Natural killer cell (primary cell): ENCODE measurements around the gene GNPDA1. TPM values are rescaled to one million over a fixed set of nuclear protein-coding genes. Genes with fewer than 3 reads are reported as not detected.

Experiments
- ATAC-seq, 3 donors: fragments of 150-1000 bp in 2 of 3; fragments of 200-7000 bp in 1 of 3; cut with Tn5 transposase; 1 replicate in 1 of 3; 2 replicates in 2 of 3; pipeline ENCODE4 v1.10.0; 2021; ENCODE audit warnings: mild to moderate bottlenecking in 2 of 3, moderate library complexity in 2 of 3
- DNase-seq, 2 donors: peaks; one replicate each; pipeline versions ENCODE4 v3.0.0 to v3.0.0-alpha.2; 2013 to 2021; ENCODE audit warnings: mixed read lengths in 1 of 2
- H3K27ac ChIP-seq: one replicate; pipeline ENCODE4 v1.5.1; 2013; ENCODE audit warnings: mild to moderate bottlenecking, low read length
- H3K27me3 ChIP-seq: one replicate; pipeline ENCODE4 v1.6.1; 2013; ENCODE audit warnings: low read length; ENCODE audit not compliant: control insufficient read depth, insufficient read depth
- H3K36me3 ChIP-seq: one replicate; pipeline ENCODE4 v1.6.1; 2013; ENCODE audit warnings: low read length; ENCODE audit not compliant: control insufficient read depth, insufficient read depth
- H3K4me1 ChIP-seq: one replicate; pipeline ENCODE4 v1.6.1; 2013; ENCODE audit warnings: low read length; ENCODE audit not compliant: control insufficient read depth, insufficient read depth
- H3K4me3 ChIP-seq: one replicate; pipeline ENCODE4 v1.5.1; 2013; ENCODE audit warnings: low read length
- H3K9me3 ChIP-seq: one replicate; pipeline ENCODE4 v1.6.1; 2013; ENCODE audit warnings: low read length; ENCODE audit not compliant: control insufficient read depth, insufficient read depth
- H3K27ac Mint-ChIP-seq, 2 donors: one replicate each; pipeline ENCODE4 v1.8.0; 2022; ENCODE audit warnings: mild to moderate bottlenecking in 2 of 2, mixed read lengths in 2 of 2, moderate library complexity in 1 of 2
- H3K27me3 Mint-ChIP-seq, 2 donors: one replicate each; pipeline ENCODE4 v1.8.0; 2022; ENCODE audit warnings: low read depth in 2 of 2, mixed read lengths in 2 of 2
- H3K36me3 Mint-ChIP-seq: one replicate; pipeline ENCODE4 v1.8.0; 2022; ENCODE audit warnings: mixed read lengths
- H3K4me1 Mint-ChIP-seq, 2 donors: one replicate each; pipeline ENCODE4 v1.8.0; 2022; ENCODE audit warnings: mixed read lengths in 2 of 2
- H3K4me3 Mint-ChIP-seq: one replicate; pipeline ENCODE4 v1.8.0; 2022; ENCODE audit warnings: mild to moderate bottlenecking, moderate library complexity, mixed read lengths
- H3K9me3 Mint-ChIP-seq, 2 donors: one replicate each; pipeline ENCODE4 v1.8.0; 2022; ENCODE audit warnings: mixed read lengths in 2 of 2
- WGBS: methylation state at CpG from one replicate; pipeline ENCODE4 v1.1.7; 2013; ENCODE audit warnings: missing lambda C conversion rate; ENCODE audit not compliant: insufficient coverage; 5-methylcytosine and 5-hydroxymethylcytosine counted together
- intact Hi-C: fragments of 100-400 bp; cut with micrococcal nuclease; formaldehyde crosslinking; loops from one replicate; pipeline ENCODE4 v1.14.2; 2022
- total RNA-seq, 4 donors: library from RNA; stranded (reverse); fragments of 120-200 nt in 1 of 4; gene quantifications; one replicate each; pipeline versions ENCODE4 v1.2.3 to v1.2.4, GENCODE V29; 2013 to 2022
- TF ChIP-seq, protein P1 (sequence below): fragments of 200-600 bp; IDR thresholded peaks from one replicate; pipeline ENCODE4 v1.8.0; 2022; ENCODE audit warnings: antibody characterized with exemption

GNPDA1 gene
- total RNA-seq, 3 donors from 2014 or later (not counting 1 experiment from before 2014, with no cell fraction given), result 10.7 to 12.0 (median 11.2) TPM

- H3K27ac Mint-ChIP-seq, result peak overlapping the region in 1 of 2 donors; percentile 89
Observed at GRCh38 chr5:142011572-142012185, 1.1 kb downstream of the GNPDA1 start.

DNA sequence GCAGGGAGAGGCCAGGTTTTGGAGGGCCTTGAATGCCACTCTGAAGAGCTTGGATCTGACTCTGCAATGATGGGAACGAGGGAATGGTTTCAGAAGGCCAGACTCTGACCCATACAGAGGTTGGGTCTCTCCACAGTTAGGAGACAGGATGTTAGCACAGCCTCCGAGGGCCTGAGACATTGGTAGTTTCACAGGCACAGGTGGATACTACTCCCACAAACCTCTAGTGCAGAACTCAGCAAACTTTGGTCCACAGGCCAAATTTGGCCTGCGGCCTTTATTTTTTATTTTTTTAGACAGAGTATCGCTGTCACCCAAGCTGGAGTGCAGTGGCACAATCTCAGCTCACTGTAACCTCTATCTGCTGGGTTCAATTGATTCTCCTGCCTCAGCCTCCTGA, 2.9 kb downstream of the GNPDA1 start:
- Mint-ChIP-seq H3K9me3 (no peaks in the 10 kb centered on the region), H3K27me3 (no peaks in the 10 kb centered on the region), H3K4me1 (peaks cover 29 to 50% of the 10 kb centered on the region in 2 donors), H3K4me3 (no peak overlapping the region), H3K36me3 (peaks cover 7% of the 10 kb centered on the region), H3K27ac (no peak overlapping the region)
- no peak overlapping the region for H3K4me3 ChIP-seq
- H3K27ac ChIP-seq, result no peak overlapping the region
- peaks cover 16% of the 10 kb centered on the region for H3K36me3 ChIP-seq
- no peaks in the 10 kb centered on the region for H3K9me3 ChIP-seq
- TF ChIP-seq, protein P1, sequence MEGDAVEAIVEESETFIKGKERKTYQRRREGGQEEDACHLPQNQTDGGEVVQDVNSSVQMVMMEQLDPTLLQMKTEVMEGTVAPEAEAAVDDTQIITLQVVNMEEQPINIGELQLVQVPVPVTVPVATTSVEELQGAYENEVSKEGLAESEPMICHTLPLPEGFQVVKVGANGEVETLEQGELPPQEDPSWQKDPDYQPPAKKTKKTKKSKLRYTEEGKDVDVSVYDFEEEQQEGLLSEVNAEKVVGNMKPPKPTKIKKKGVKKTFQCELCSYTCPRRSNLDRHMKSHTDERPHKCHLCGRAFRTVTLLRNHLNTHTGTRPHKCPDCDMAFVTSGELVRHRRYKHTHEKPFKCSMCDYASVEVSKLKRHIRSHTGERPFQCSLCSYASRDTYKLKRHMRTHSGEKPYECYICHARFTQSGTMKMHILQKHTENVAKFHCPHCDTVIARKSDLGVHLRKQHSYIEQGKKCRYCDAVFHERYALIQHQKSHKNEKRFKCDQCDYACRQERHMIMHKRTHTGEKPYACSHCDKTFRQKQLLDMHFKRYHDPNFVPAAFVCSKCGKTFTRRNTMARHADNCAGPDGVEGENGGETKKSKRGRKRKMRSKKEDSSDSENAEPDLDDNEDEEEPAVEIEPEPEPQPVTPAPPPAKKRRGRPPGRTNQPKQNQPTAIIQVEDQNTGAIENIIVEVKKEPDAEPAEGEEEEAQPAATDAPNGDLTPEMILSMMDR, result no peak
- 93% methylated on average over 4 of the region's 4 CpGs for WGBS
- peaks cover 49% of the 10 kb centered on the region for H3K4me1 ChIP-seq
- DNase-seq (no peak), ATAC-seq (no peak)
- intact Hi-C loops, result loop anchor here (10.0 kb wide), 1 partner anchor 45 kb away; the partner anchor contains the start of gene RNF14
- H3K27me3 ChIP-seq, result no peaks in the 10 kb centered on the region

More at GRCh38 chr5:142011572-142012185, 1.1 kb downstream of the GNPDA1 start:
- no peak for ATAC-seq
- Histone ChIP-seq H3K4me1 (peaks cover 53% of the 10 kb centered on the region), H3K27ac (no peak overlapping the region), H3K9me3 (no peaks in the 10 kb centered on the region), H3K36me3 (peaks cover 3% of the 10 kb centered on the region), H3K27me3 (no peaks in the 10 kb centered on the region), H3K4me3 (peak overlapping the region; percentile 78)
- peak overlapping the region; percentile 75 for H3K4me3 Mint-ChIP-seq
- no peak for DNase-seq
- no peaks in the 10 kb centered on the region for H3K27me3 Mint-ChIP-seq
- H3K4me1 Mint-ChIP-seq, result peaks cover 40 to 63% of the 10 kb centered on the region in 2 donors
- H3K9me3 Mint-ChIP-seq, result no peaks in the 10 kb centered on the region
- H3K36me3 Mint-ChIP-seq, result no peaks in the 10 kb centered on the region
- intact Hi-C loops, result loop anchor here (10.0 kb wide), 1 partner anchor 47 kb away; the partner anchor contains the start of gene RNF14
- 97% methylated on average over 8 of the region's 9 CpGs for WGBS
- TF ChIP-seq, protein P1, result no peak

GRCh38 chr5:142008813-142009212, 4.0 kb downstream of the GNPDA1 start:
- Histone ChIP-seq H3K36me3 (peaks cover 20% of the 10 kb centered on the region), H3K27me3 (no peaks in the 10 kb centered on the region), H3K4me3 (no peak overlapping the region), H3K9me3 (no peaks in the 10 kb centered on the region), H3K27ac (no peak overlapping the region), H3K4me1 (peaks cover 41% of the 10 kb centered on the region)
- ATAC-seq (no peak), DNase-seq (no peak)
- TF ChIP-seq, protein P1, result no peak
- intact Hi-C loops, result no loop called here
- Mint-ChIP-seq H3K4me1 (peaks cover 28 to 41% of the 10 kb centered on the region in 2 donors), H3K27ac (no peak overlapping the region), H3K27me3 (no peaks in the 10 kb centered on the region), H3K9me3 (no peaks in the 10 kb centered on the region), H3K4me3 (no peak overlapping the region), H3K36me3 (peaks cover 7% of the 10 kb centered on the region)

DNA sequence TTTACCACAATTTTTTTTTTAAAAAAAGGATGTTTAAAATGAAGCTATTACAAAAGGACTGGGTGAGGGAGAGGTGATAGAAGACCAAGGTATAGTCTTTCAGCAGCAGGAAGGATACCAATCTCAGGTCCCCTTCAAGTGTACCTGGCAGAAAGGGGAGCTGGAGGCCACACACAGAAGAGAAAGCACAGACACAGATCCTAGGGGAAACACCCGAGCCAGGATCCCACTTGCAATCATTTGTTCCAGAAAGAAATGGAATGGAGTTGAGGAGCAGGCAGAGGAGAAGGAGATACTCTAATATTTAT, 5.6 kb downstream of the GNPDA1 start:
- no peak overlapping the region for H3K4me3 ChIP-seq
- Mint-ChIP-seq H3K4me1 (peaks cover 27 to 28% of the 10 kb centered on the region in 2 donors), H3K27ac (peak overlapping the region; percentile 60 to 80), H3K36me3 (peaks cover 7% of the 10 kb centered on the region), H3K9me3 (no peaks in the 10 kb centered on the region), H3K4me3 (peak overlapping the region; percentile 60), H3K27me3 (no peaks in the 10 kb centered on the region)
- DNase-seq, result no peak
- H3K27me3 ChIP-seq, result no peaks in the 10 kb centered on the region
- intact Hi-C loops, result no loop called here
- peaks cover 30% of the 10 kb centered on the region for H3K4me1 ChIP-seq
- no peak overlapping the region for H3K27ac ChIP-seq
- peaks cover 29% of the 10 kb centered on the region for H3K36me3 ChIP-seq
- WGBS, result 100% methylated on average over 1 of the region's 1 CpG
- TF ChIP-seq, protein P1, result no peak
- no peaks in the 10 kb centered on the region for H3K9me3 ChIP-seq
- no peak for ATAC-seq
